ENCODE data around the gene CENPB.

Gene CENPB

DNA sequence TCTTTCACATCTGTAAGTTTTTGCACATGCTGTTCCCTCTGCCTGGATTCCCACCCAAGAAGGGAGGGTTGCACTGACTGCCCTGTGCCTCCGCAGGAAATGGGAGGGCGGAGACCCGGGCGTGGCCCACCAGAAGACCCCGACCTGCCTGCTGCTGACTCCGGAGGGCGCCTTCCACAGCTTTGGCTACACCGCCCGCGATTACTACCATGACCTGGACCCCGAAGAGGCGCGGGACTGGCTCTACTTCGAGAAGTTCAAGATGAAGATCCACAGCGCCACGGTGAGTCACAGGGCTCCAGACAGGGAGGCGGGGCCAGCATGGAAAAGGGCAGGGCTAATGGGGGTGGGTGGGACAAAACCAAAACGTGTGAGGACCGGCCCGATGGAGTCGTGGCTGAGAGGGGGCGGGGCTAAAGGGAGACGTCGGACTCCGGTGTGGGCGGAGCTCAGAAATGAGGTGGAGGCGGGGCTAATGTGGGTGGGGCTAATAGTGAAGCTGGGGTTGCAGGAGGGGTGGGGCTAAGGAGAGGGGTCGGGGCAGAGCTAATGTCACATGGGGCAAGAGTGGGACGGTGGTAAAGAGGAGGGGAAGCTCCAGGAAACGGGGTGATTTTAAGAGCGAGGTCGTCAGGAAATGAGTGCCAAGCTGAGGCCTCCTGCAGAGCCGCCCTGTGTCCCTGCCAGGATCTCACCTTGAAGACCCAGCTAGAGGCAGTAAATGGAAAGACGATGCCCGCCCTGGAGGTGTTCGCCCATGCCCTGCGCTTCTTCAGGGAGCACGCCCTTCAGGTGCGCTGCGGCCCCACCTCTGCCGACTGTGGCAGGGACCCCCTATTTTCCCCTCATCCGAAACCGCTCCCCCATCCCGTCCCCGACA lies 41.5 kb downstream of the CENPB start:
- DNase-seq, result no peak

DNA sequence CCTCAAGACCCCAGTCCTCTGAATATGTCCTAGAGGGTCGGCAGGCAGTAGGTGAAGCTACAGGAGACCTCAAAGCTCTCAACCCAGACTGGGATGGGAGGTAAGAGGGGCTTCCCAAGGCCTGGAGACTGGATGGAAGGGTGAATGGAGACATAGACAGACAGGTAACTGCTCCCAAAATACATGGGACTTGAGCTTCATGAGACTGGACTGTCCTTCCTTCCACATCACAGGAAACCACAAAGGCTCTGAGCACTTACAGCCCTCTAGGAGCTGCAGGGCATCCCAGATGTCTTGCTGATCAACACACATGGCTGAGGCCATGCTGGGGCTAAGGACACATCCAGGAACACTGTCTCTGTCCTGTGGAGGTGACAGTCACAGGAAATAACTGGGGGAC lies 42.5 kb downstream of the CENPB start:
- no peak for DNase-seq

DNA sequence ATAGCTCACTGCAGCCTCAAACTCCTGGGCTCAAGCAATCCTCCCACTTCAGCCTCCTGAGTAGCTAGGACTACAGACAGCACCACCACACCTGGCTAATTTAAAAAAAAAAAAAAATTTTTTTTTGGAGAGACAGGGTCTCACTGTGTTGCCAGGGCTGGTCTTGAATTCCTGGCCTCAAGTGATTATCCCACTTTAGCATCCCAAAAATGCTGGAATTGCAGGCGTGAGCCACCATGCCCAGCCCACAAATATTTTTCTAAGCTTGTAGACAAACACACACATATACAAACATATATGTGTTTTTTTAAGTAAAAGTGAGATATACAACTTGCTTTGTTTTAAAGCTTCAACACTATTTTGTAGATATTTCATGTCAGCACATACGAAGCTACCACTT lies 43.3 kb downstream of the CENPB start:
- DNase-seq, result no peak

DNA sequence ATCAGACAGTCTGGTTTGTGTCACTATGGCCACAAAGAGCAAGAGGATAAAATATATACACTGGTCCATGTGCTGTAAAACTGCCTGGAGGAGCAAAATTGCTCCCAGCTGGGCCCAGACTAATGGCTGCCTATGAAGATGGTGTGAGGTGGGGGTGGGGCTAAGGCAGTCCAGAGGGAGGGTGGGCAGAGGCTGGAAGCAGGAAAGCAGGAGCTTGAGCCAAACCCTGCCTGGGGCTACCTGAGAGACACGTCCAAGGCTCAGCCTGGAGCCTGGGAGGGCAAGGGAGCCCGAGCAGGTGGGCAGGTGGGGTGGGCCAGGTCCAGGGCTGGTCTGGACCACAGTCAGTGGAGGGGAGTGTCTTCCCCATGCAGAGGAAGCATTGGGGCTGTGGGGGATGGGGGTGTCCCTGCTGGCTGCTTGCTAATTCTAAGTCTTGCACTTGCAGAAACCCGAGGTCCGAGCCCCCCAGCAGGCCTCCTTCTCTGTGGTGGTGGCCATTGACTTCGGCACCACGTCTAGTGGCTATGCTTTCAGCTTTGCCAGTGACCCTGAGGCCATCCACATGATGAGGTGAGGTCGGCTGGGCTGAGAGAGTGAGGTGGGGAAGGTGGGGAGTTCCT lies 44.6 kb downstream of the CENPB start:
- DNase-seq, result no peak

DNA sequence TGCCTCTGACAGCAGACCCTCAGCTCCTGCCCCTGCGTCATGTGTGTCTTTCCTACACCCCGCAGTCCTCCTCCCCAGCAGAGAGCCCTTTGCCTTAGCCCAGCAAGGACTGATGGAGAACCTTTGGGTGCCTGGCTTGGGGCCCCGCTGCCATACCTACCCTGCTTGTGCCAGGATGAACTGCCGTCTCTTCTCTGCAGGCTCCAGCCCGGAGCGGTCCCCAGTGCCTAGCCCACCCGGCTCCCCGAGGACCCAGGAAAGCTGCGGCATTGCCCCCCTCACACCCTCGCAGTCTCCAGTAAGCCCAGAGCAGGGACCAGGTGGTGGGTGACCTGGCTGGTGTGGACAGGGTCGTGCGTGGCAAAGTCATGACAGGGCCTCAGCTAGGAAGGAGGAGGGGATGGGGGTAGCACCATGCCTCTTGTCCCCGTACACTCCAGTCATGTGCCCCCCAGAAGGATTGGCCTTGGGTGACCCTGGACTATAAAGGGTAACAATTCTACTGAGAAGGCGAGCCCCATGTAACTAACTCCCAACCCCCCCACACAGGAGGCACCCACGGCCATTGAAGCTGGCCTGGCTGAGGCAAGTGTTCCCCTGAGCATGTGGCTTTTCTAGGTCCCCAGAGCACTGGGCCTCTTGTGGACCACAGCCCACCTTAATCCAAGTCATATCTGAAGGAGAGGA lies 45.8 kb downstream of the CENPB start:
- no peak for DNase-seq

DNA sequence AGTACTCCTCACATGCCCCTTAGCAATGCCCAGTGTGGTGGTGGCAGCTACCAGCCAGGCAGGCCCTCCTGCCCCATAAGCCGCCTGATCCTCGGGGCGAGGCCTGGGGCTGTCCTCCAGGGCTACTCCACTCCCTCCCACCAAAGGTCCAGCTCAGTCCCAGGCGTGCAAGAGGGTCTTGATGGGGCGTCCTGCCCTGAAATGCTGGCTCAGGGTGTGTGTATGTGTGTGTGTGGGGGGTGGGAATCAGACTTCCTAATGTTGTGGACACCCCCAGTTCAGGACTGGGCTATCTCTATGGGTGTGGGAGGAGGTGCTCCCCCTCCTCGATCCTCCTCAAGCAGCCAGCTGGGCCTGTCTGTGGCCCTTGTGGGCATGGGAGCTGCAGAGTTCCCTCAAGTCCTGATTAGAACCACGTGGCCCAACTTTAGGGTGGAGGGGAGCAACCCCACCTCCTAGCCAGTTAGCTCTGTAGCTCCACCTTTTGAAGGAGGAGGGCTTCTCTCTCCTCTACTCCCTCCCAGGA lies 46.6 kb downstream of the CENPB start:
- no peak for DNase-seq

DNA sequence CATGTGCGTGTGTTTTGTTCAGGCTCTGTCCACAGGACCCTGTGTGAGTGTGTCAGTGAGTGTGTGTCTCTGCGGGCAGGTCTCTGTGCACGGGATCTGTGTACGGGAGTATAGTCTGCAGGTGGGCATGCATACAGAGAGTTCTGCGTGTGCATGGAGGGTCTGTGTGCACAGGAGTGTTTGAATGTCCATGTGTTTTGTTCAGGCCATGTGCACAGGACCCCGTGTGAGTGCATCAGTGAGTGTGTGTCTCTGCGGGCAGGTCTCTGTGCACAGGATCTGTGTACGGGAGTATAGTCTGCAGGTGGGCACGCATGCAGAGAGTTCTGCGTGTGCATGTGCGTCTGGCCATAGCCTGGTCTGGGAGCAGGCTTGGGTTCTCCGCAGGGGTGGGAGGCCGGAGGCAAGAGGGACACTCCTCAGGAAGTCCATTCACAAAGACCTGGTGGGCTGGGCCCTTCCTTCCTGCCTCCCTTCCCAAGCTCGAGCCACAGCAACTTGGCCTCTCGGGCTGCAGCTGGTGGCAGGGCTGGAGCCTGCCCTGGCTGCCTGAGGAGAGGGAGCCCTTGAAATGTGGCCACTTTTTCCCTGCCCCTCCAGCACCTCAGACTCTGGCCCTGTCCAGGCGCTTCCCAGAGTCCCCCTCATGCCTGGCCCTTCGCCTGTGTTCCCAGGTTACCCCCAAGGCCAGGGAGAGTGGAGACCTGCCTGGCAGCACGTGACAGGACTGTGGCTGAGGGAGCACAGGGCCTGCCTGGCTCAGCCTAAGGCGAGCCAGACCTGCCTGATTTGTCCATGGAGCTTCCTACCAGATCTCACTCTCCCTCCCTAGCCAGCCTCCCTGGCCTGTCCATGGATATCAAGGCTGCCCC lies 47.2 kb downstream of the CENPB start:
- DNase-seq, result no peak

DNA sequence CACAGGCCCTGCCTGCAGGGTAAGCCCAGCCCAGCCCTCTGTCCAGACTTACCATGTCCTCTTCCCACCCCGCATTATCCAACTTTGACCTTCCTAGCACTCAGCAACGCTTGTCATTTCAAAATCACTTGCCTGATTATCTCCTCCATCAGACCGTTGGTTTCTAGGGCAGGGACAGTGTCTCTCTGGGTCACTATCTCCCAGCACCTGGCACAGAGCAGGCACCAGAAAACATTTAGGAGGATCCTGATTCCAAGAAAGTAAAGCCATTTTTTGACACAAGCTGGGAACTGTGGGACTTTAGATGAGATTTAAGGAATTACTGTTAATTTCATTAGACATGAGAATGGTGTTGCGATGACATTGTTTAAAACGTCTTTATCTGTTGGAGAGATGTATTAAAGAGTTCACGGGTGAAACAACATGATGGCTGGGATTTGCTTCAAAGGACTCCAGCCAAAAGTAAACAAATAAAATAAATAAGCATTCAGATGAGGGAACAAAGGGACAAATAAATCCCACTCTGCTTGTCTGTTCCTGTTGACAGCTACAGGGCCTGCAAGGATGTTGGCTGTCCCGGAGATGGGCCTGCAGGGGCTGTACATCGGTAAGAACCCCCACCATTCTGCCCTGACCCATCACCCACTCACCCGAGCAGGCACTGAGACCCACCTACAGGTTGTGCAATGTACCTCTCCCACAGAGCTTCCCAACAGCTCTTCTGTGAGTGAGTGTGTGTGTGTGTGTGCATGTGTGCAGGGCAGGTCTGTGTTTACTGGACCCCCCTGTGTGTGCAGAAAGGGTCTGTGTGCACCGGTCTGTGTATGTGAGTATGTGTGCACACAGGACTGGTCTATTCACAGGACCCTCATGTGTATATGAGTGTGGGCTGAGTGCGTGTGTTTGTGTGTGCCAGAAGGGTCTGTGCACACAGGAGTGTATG lies 48.2 kb downstream of the CENPB start:
- DNase-seq, result no peak

DNA sequence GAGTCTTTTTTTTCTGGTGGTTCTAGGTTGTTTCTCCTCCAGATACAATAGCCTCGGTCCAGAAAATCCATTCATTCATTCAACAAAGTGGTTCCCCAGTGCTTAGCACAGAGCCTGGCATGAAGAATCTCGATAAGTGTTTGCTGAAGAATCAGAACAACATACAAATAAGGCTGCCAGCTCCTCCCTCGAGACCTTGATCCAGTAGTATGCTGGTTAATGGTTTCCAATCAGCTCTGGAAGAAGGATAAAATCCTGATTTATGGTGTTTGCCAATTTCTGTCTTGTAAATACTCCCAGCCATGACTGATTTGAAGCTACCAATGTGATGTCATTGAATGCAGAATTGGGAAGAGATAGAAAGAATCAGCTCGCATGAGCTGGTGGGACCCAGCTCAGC lies 50.8 kb downstream of the CENPB start:
- DNase-seq, result no peak

DNA sequence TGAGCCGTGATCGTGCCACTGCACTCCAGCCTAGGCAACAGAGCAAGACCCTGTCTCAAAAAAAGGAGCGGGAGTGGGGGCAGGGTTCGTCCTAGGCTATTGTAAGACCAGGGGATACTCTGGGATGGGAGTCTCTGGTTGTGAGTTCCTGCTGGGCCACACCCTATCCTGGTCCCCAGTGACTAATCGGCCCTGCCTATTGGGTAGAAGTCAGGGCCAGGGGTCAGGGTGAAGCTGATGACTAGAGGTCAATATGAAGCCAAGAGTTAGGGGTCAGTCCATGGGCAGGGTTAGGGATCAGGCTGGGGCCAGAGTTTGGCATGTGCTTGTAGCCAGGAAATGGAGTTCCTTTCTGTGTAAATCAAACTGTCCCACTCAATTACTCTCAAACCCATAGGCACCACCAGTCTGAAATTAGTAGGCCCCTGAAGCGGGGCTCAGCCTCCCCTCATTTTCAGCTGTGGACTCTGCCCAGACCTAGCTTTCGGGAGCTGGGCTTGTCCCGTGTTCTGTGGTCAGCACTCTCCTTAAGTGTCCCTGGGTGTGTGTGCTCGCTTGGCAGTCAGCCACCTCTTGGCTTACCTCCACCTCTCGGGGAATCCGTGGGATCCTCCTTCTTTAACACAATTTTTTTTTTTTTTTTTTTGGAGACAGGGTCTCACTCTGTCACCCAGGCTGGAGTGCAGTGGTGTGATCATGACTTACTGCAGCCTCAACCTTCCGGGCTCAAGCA lies 52.3 kb downstream of the CENPB start:
- no peak for DNase-seq
